ENCODE measurements around the gene GPR141.

The GPR141 gene

GRCh38 chr7:37663693-37664092, 19.9 kb upstream of the GPR141 start:
- Histone ChIP-seq H3K4me2 (ENCODE audit: low read length) (no peak overlapping the region), H3K4me1 (ENCODE audit: insufficient read depth, low read length, severe bottlenecking) (no peaks in the 10 kb centered on the region), H3K4me3 (ENCODE audit: low read depth, low read length, poor library complexity, severe bottlenecking) (no peak overlapping the region), H3K9me2 (ENCODE audit: low read depth, low read length) (no peaks in the 10 kb centered on the region), H3K27me3 (ENCODE audit: insufficient read depth, low read length) (no peaks in the 10 kb centered on the region), H2AFZ (ENCODE audit: low read length) (no peak overlapping the region), H3K36me3 (ENCODE audit: insufficient read depth, low read length) (no peaks in the 10 kb centered on the region), H4K20me1 (ENCODE audit: insufficient read depth, low read length) (no peaks in the 10 kb centered on the region), H3K9ac (ENCODE audit: low read length) (no peak overlapping the region), H3K79me2 (ENCODE audit: insufficient read depth, low read length) (no peaks in the 10 kb centered on the region), H3F3A (ENCODE audit: insufficient read depth, low read length) (no peaks in the 10 kb centered on the region), H3K27ac (ENCODE audit: low read depth, low read length, poor library complexity, severe bottlenecking) (no peak overlapping the region), H3K9me3 (ENCODE audit: low read length) (no peaks in the 10 kb centered on the region)
- TF ChIP-seq EZH2 (IDR thresholded peaks at IDR 0.05; ENCODE audit: borderline replicate concordance, low read length) (no peak), CTCF (IDR thresholded peaks at IDR 0.05; ENCODE audit: low read length) (no peak)

- H3K9ac ChIP-seq (ENCODE audit: low read length) = no peak overlapping the region
These were observed 18.1 kb upstream of the GPR141 start for GRCh38 chr7:37665352-37666022.

GRCh38 chr7:37666026-37666799, 17.4 kb upstream of the GPR141 start:
- no peak overlapping the region for H3K4me2 ChIP-seq (ENCODE audit: low read length)
- no peaks in the 10 kb centered on the region for H3K36me3 ChIP-seq (ENCODE audit: insufficient read depth, low read length)
- no peaks in the 10 kb centered on the region for H4K20me1 ChIP-seq (ENCODE audit: insufficient read depth, low read length)

More at GRCh38 chr7:37665352-37666022, 18.1 kb upstream of the GPR141 start:
- Histone ChIP-seq H3K9me3 (ENCODE audit: low read length) (no peaks in the 10 kb centered on the region), H3K9me2 (ENCODE audit: low read depth, low read length) (no peaks in the 10 kb centered on the region), H3K27ac (ENCODE audit: low read depth, low read length, poor library complexity, severe bottlenecking) (no peak overlapping the region), H2AFZ (ENCODE audit: low read length) (no peak overlapping the region), H3K4me2 (ENCODE audit: low read length) (no peak overlapping the region), H4K20me1 (ENCODE audit: insufficient read depth, low read length) (no peaks in the 10 kb centered on the region), H3K36me3 (ENCODE audit: insufficient read depth, low read length) (no peaks in the 10 kb centered on the region), H3F3A (ENCODE audit: insufficient read depth, low read length) (no peaks in the 10 kb centered on the region), H3K27me3 (ENCODE audit: insufficient read depth, low read length) (no peaks in the 10 kb centered on the region), H3K79me2 (ENCODE audit: insufficient read depth, low read length) (no peaks in the 10 kb centered on the region), H3K4me3 (ENCODE audit: low read depth, low read length, poor library complexity, severe bottlenecking) (no peak overlapping the region), H3K4me1 (ENCODE audit: insufficient read depth, low read length, severe bottlenecking) (no peaks in the 10 kb centered on the region)
- TF ChIP-seq CTCF (IDR thresholded peaks at IDR 0.05; ENCODE audit: low read length) = no peak
- no peak for TF ChIP-seq EZH2 (IDR thresholded peaks at IDR 0.05; ENCODE audit: borderline replicate concordance, low read length)

More at GRCh38 chr7:37666026-37666799, 17.4 kb upstream of the GPR141 start:
- no peaks in the 10 kb centered on the region for H3K27me3 ChIP-seq (ENCODE audit: insufficient read depth, low read length)
- H3K4me1 ChIP-seq (ENCODE audit: insufficient read depth, low read length, severe bottlenecking) = no peaks in the 10 kb centered on the region
- no peaks in the 10 kb centered on the region for H3K9me2 ChIP-seq (ENCODE audit: low read depth, low read length)
- no peak overlapping the region for H3K27ac ChIP-seq (ENCODE audit: low read depth, low read length, poor library complexity, severe bottlenecking)
- no peaks in the 10 kb centered on the region for H3K9me3 ChIP-seq (ENCODE audit: low read length)
- no peaks in the 10 kb centered on the region for H3K79me2 ChIP-seq (ENCODE audit: insufficient read depth, low read length)
- H2AFZ ChIP-seq (ENCODE audit: low read length) = no peak overlapping the region
- TF ChIP-seq EZH2 (IDR thresholded peaks at IDR 0.05; ENCODE audit: borderline replicate concordance, low read length) (no peak), CTCF (IDR thresholded peaks at IDR 0.05; ENCODE audit: low read length) (no peak)
- H3K9ac ChIP-seq (ENCODE audit: low read length) = no peak overlapping the region
- no peaks in the 10 kb centered on the region for H3F3A ChIP-seq (ENCODE audit: insufficient read depth, low read length)
- no peak overlapping the region for H3K4me3 ChIP-seq (ENCODE audit: low read depth, low read length, poor library complexity, severe bottlenecking)

Measured in OCI-LY1 (cell line).